T-helper 2 cell treated with Interferon-gamma antibody and Interleukin-4, amounts not matched to agents 100 ng/mL and 5 ng/mL, for 36 hours (primary cell): ENCODE data around the gene XYLB. TPM values are rescaled to one million over a fixed set of nuclear protein-coding genes. Genes with fewer than 3 reads are reported as not detected.
"Not testable (repeated sequence)": the region's sequence is repeated elsewhere in the genome, so short reads cannot be mapped to it uniquely, and the experiment has no call there.

ENCODE experiments used
- intact Hi-C: fragments of 100-400 bp; cut with micrococcal nuclease; formaldehyde crosslinking; loops from one replicate; pipeline ENCODE4 v1.15.1; 2023
- total RNA-seq: library from RNA; stranded (reverse); gene quantifications from 2 replicates; pipeline ENCODE4 v1.2.3, GENCODE V29; 2022

Gene XYLB
- total RNA-seq, 1 donor from 2014 or later = 9.3 TPM

GRCh38 chr3:38320638-38321037 lies 25.9 kb upstream of the XYLB start:
- intact Hi-C loops = not testable (repeated sequence)

- intact Hi-C loops = no loop called here
Observed at GRCh38 chr3:38323060-38323459, 23.5 kb upstream of the XYLB start.

GRCh38 chr3:38325256-38325655 lies 21.3 kb upstream of the XYLB start:
- intact Hi-C loops = no loop called here

- intact Hi-C loops = no loop called here
Observed at GRCh38 chr3:38327335-38328009, 19.1 kb upstream of the XYLB start.

- intact Hi-C loops = no loop called here
Observed at GRCh38 chr3:38331257-38332022, 15.1 kb upstream of the XYLB start.

- intact Hi-C loops = no loop called here
Observed at GRCh38 chr3:38332201-38332600, 14.4 kb upstream of the XYLB start.

- intact Hi-C loops = no loop called here
Observed at GRCh38 chr3:38334142-38335055, 12.2 kb upstream of the XYLB start.

GRCh38 chr3:38335263-38335662 lies 11.3 kb upstream of the XYLB start:
- intact Hi-C loops = no loop called here

- intact Hi-C loops = no loop called here
Observed at GRCh38 chr3:38337703-38338102, 8.9 kb upstream of the XYLB start.

- intact Hi-C loops = no loop called here
Observed at GRCh38 chr3:38343797-38344594, 2.6 kb upstream of the XYLB start.

- intact Hi-C loops = loop anchor here (2.0 to 5.0 kb wide), 5 partner anchors 135 to 306 kb away; partner anchors contain the start of genes ACAA1, EXOG and MYD88
Observed at GRCh38 chr3:38345879-38346586, 552 bp upstream of the XYLB start.

- intact Hi-C loops = loop anchor here (2.0 to 5.0 kb wide), 5 partner anchors 133 to 305 kb away; partner anchors contain the start of genes ACAA1, EXOG and MYD88
Observed at GRCh38 chr3:38347421-38348200, 1.0 kb downstream of the XYLB start.

GRCh38 chr3:38348903-38349302 lies 2.3 kb downstream of the XYLB start:
- intact Hi-C loops = loop anchor here (5.0 kb wide), 3 partner anchors 148 to 303 kb away; partner anchors contain the start of genes ACAA1, EXOG and MYD88

GRCh38 chr3:38349684-38350359 lies 3.2 kb downstream of the XYLB start:
- intact Hi-C loops = loop anchor here (5.0 kb wide), 3 partner anchors 147 to 302 kb away; partner anchors contain the start of genes ACAA1, EXOG and MYD88

- intact Hi-C loops = no loop called here
Observed at GRCh38 chr3:38353151-38353550, 6.6 kb downstream of the XYLB start.

GRCh38 chr3:38354588-38355330 lies 8.2 kb downstream of the XYLB start:
- intact Hi-C loops = no loop called here

GRCh38 chr3:38359038-38359437 lies 12.5 kb downstream of the XYLB start:
- intact Hi-C loops = no loop called here

GRCh38 chr3:38360345-38360744 lies 13.8 kb downstream of the XYLB start:
- intact Hi-C loops = no loop called here
